SK-N-SH treated with all-trans-retinoic acid at 6 μM for 48 hours (cell line): Measurements from ENCODE around the gene TMEM116.
"Not testable (repeated sequence)": the region's sequence is repeated elsewhere in the genome, so short reads cannot be mapped to it uniquely, and the experiment has no call there.

Experiments
- ATAC-seq: fragments of 200-7000 bp; cut with Tn5 transposase; 3 replicates; pipeline ENCODE4 v1.9.1; 2020; ENCODE audit warnings: mild to moderate bottlenecking, moderate library complexity
- ARNTL ChIP-seq: fragments of 450-650 bp; formaldehyde crosslinking; IDR thresholded peaks from 2 replicates; pipeline ENCODE4 v1.5.0; 2020; ENCODE audit warnings: low read depth, mild to moderate bottlenecking, moderate library complexity, borderline replicate concordance
- BACH2 ChIP-seq: fragments of 250-450 bp; sonication (Bioruptor Pico); IDR thresholded peaks from 2 replicates; pipeline ENCODE4 v1.9.0; 2021; ENCODE audit warnings: mild to moderate bottlenecking, borderline replicate concordance
- CSDC2 ChIP-seq: fragments of 250-450 bp; sonication (Bioruptor Pico); IDR thresholded peaks from 2 replicates; pipeline ENCODE4 v1.5.0; 2020; ENCODE audit warnings: mild to moderate bottlenecking, moderate library complexity
- ESRRG ChIP-seq: fragments of 250-450 bp; sonication (Bioruptor Pico); IDR thresholded peaks from 2 replicates; pipeline ENCODE4 v1.6.1; 2021; ENCODE audit warnings: mild to moderate bottlenecking
- GLIS3 ChIP-seq: fragments of 250-450 bp; sonication (Bioruptor Pico); IDR thresholded peaks from 2 replicates; pipeline ENCODE4 v1.5.0; 2020; ENCODE audit warnings: mild to moderate bottlenecking, moderate library complexity
- ISL1 ChIP-seq: fragments of 250-450 bp; sonication (Bioruptor Pico); IDR thresholded peaks from 2 replicates; pipeline ENCODE4 v2.1.2; 2022; ENCODE audit warnings: mild to moderate bottlenecking, moderate library complexity
- OSR1 ChIP-seq: fragments of 250-450 bp; sonication (Bioruptor Pico); IDR thresholded peaks from 2 replicates; pipeline ENCODE4 v1.8.0; 2022; ENCODE audit warnings: moderate library complexity, mild to moderate bottlenecking, inconsistent platforms
- PPARA ChIP-seq: fragments of 250-450 bp; sonication (Bioruptor Pico); IDR thresholded peaks from 2 replicates; pipeline ENCODE4 v1.5.0; 2020; ENCODE audit warnings: mild to moderate bottlenecking, borderline replicate concordance
- RARB ChIP-seq: fragments of 250-450 bp; sonication (Bioruptor Pico); IDR thresholded peaks from 2 replicates; pipeline ENCODE4 v1.8.0; 2021; ENCODE audit warnings: mild to moderate bottlenecking, moderate library complexity
- SNAI2 ChIP-seq: fragments of 250-450 bp; sonication (Bioruptor Pico); IDR thresholded peaks from 2 replicates; pipeline ENCODE4 v1.5.0; 2020; ENCODE audit warnings: mild to moderate bottlenecking, moderate library complexity
- TCF4 ChIP-seq: fragments of 250-450 bp; sonication (Bioruptor Pico); IDR thresholded peaks from 2 replicates; pipeline ENCODE4 v1.8.0; 2021; ENCODE audit warnings: mild to moderate bottlenecking, moderate library complexity, borderline replicate concordance
- ZC3H10 ChIP-seq: fragments of 250-450 bp; sonication (Bioruptor Pico); IDR thresholded peaks from 2 replicates; pipeline ENCODE4 v1.5.1; 2021; ENCODE audit warnings: mild to moderate bottlenecking, moderate library complexity
- ZFP3 ChIP-seq: fragments of 250-450 bp; sonication (Bioruptor Pico); IDR thresholded peaks from 2 replicates; pipeline ENCODE4 v1.5.0; 2020; ENCODE audit warnings: mild to moderate bottlenecking, moderate library complexity
- ZFP30 ChIP-seq: fragments of 450-650 bp; formaldehyde crosslinking; IDR thresholded peaks from 2 replicates; pipeline ENCODE4 v1.5.0; 2022; ENCODE audit warnings: mild to moderate bottlenecking, moderate library complexity
- ZNF565 ChIP-seq: fragments of 450-650 bp; formaldehyde crosslinking; conservative IDR thresholded peaks from 2 replicates; pipeline ENCODE4 v1.5.0; 2020; ENCODE audit warnings: low read depth, mild to moderate bottlenecking, moderate library complexity
- ZNF70 ChIP-seq: fragments of 450-650 bp; formaldehyde crosslinking; IDR thresholded peaks from 2 replicates; pipeline ENCODE4 v1.5.0; 2020; ENCODE audit warnings: mild to moderate bottlenecking, moderate library complexity
- ZNF8 ChIP-seq: fragments of 450-650 bp; formaldehyde crosslinking; IDR thresholded peaks from 2 replicates; pipeline ENCODE4 v1.5.0; 2020; ENCODE audit warnings: mild to moderate bottlenecking, moderate library complexity
- TF ChIP-seq, protein P1 (sequence below): fragments of 250-450 bp; sonication (Bioruptor Pico); IDR thresholded peaks from 2 replicates; pipeline ENCODE4 v1.5.0; 2020; ENCODE audit warnings: mild to moderate bottlenecking, moderate library complexity
- TF ChIP-seq, protein P2 (sequence below): fragments of 250-450 bp; sonication (Bioruptor Pico); IDR thresholded peaks from 2 replicates; pipeline ENCODE4 v1.5.1; 2020; ENCODE audit warnings: low read depth, mild to moderate bottlenecking, moderate library complexity

TMEM116 gene

DNA sequence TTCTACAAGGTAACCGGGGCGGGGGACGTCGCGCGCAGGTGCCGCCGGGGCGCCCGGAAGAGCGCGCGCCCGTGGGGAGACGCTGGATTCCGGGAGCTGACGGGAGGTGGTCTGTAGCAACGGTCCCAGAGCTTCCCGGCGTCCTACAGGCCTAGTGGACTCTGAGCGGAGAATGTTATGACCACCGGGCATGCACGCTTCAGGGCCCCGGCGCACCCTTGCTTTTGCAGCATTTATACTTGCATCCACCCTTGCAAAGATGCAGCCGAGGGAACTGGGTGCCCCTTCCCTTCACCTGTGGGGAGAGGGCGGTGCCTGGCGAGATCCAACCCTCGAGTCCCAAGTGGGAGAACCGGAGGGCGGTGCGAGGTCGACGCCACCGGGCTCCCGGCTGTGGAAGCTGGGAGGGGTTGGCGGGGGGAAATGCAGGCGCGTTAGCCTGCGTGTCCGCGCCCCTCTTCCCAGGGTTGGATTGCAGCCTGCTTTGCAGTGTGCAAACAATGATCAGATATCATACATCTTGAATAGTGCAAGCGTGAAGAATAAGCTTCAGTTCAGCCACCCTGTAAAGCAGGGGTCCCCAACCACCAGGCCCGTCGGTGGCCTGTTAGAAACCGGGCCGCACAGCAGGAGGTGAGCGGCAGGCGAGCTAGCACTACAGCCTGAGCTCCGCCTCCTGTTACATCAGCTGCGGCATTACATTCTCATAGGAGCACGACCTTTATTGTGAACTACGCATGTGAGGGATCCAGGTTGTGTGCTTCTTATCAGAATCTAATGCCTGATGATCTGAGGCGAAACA, 837 bp upstream of the TMEM116 start:
- TF ChIP-seq ARNTL (CRISPR knock-in tag) (no peak), ZFP30 (CRISPR knock-in tag) (no peak), ZFP3 (CRISPR knock-in tag) (peak; percentile 6; the same call in 1 of the 2 replicates), GLIS3 (CRISPR knock-in tag) (no peak)
- TF ChIP-seq, protein P1, sequence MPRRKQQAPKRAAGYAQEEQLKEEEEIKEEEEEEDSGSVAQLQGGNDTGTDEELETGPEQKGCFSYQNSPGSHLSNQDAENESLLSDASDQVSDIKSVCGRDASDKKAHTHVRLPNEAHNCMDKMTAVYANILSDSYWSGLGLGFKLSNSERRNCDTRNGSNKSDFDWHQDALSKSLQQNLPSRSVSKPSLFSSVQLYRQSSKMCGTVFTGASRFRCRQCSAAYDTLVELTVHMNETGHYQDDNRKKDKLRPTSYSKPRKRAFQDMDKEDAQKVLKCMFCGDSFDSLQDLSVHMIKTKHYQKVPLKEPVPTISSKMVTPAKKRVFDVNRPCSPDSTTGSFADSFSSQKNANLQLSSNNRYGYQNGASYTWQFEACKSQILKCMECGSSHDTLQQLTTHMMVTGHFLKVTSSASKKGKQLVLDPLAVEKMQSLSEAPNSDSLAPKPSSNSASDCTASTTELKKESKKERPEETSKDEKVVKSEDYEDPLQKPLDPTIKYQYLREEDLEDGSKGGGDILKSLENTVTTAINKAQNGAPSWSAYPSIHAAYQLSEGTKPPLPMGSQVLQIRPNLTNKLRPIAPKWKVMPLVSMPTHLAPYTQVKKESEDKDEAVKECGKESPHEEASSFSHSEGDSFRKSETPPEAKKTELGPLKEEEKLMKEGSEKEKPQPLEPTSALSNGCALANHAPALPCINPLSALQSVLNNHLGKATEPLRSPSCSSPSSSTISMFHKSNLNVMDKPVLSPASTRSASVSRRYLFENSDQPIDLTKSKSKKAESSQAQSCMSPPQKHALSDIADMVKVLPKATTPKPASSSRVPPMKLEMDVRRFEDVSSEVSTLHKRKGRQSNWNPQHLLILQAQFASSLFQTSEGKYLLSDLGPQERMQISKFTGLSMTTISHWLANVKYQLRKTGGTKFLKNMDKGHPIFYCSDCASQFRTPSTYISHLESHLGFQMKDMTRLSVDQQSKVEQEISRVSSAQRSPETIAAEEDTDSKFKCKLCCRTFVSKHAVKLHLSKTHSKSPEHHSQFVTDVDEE (CRISPR knock-in tag), result no peak
- TF ChIP-seq, protein P2, sequence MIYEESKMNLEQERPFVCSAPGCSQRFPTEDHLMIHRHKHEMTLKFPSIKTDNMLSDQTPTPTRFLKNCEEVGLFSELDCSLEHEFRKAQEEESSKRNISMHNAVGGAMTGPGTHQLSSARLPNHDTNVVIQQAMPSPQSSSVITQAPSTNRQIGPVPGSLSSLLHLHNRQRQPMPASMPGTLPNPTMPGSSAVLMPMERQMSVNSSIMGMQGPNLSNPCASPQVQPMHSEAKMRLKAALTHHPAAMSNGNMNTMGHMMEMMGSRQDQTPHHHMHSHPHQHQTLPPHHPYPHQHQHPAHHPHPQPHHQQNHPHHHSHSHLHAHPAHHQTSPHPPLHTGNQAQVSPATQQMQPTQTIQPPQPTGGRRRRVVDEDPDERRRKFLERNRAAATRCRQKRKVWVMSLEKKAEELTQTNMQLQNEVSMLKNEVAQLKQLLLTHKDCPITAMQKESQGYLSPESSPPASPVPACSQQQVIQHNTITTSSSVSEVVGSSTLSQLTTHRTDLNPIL (CRISPR knock-in tag), result no peak
- TF ChIP-seq, all 23 proteins: peak for 1

DNA sequence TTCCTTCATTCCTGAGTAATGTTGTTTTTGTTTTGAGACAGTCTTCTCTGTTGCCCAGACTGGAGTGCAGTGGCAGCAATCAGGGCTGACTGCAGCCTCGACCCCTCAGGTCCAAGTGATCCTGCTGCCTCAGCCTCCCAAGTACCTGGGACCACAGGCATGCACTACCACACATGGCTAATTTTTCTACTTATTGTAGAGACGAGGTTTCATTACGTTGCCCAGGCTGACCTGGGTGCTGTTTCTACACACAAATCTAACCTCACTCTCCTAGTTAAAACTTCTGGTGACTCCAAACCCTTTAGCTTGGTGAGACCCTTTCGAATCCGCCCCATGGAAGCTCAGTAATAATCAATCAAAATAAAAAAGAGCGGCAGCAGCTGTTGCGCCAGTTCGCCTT, 1.3 kb downstream of the TMEM116 start:
- no peak for TF ChIP-seq CSDC2 (CRISPR knock-in tag)
- TF ChIP-seq ZNF70 (CRISPR knock-in tag), result no peak
- no peak for TF ChIP-seq ISL1 (CRISPR knock-in tag)
- TF ChIP-seq, all 23 proteins: peak for 0
- no peak for ATAC-seq

More for the DNA sequence above, 837 bp upstream of the TMEM116 start:
- ATAC-seq, result peak; percentile 70

DNA sequence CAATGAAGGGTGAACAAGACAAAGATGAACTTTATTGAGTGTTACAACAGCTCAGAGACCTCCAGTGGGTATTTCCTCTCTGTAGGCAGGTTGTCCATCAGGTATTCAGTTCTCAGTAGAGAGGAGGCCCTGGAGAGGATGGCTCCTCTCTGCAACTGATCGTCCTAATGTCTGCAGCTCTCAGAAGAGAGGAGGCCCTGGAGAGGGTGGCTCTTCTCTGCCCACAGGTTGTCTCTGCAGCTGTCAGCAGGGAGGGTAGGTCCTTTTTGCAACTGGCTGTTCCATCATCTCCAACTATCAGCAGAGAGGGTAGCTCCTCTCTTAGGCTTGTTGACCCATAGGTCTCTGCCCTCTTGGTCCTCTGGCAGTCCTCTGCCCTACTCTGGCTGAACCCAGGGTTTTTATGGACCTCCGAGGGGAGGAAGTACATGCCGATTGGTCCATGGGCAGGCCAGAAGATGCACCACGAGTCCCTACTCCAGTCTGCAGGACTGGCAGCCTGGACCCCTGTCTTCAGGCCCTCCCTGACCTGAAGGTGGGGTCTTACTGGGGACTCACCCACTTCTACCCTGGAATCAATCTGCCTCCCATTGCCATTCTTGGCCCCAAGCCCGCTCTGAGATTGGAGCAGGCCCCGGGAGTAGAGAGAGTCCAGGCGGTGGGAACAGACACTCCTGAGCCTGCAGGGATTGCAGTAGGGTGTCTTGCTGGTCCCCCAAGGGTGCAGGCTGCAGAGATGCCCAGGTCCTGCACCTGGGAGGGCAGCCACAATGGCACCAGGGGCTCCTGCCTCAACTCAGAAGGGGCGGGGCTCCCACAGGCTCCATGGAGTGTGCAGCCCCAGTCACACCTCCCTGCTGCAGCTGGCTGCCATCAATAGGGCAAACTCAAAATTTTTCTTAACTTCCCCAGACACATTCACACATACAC, 2.3 kb downstream of the TMEM116 start:
- TF ChIP-seq OSR1 (CRISPR knock-in tag), result no peak
- TF ChIP-seq SNAI2 (CRISPR knock-in tag), result no peak
- no peak for TF ChIP-seq GLIS3 (CRISPR knock-in tag)
- no peak for TF ChIP-seq ZC3H10 (CRISPR knock-in tag)
- no peak for TF ChIP-seq TCF4 (CRISPR knock-in tag)
- TF ChIP-seq ESRRG (CRISPR knock-in tag), result no peak
- TF ChIP-seq PPARA (CRISPR knock-in tag), result no peak
- TF ChIP-seq ZFP30 (CRISPR knock-in tag), result no peak
- TF ChIP-seq ZNF8 (CRISPR knock-in tag), result no peak
- no peak for TF ChIP-seq ISL1 (CRISPR knock-in tag)
- TF ChIP-seq RARB, result no peak
- TF ChIP-seq, protein P1 (CRISPR knock-in tag), result no peak
- TF ChIP-seq, protein P2 (CRISPR knock-in tag), result no peak
- no peak for TF ChIP-seq ZNF70 (CRISPR knock-in tag)
- no peak for TF ChIP-seq ZNF565 (CRISPR knock-in tag)
- no peak for TF ChIP-seq ARNTL (CRISPR knock-in tag)
- TF ChIP-seq BACH2 (CRISPR knock-in tag), result no peak
- no peak for TF ChIP-seq CSDC2 (CRISPR knock-in tag)
- no peak for ATAC-seq

DNA sequence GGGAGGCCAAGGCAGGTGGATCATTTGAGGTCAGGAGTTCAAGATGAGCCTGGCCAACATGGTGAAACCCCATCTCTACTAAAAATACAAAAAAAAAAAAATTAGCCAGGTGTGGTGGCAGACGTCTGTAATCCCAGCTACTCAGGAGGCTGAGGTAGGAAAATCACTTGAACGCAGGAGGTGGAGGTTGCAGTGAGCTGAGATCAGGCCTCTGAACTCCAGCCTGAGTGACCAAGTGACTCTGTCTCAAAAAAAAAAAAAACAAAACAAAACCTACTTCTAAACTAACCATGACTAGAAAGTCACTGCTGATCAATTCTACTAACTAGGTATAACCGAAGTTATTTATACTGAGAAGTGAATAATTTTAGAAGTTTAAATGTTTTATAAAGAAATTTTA, 3.4 kb downstream of the TMEM116 start:
- ATAC-seq, result not testable (repeated sequence)
